Measurements from ENCODE around the gene GAS6.
"Not testable (repeated sequence)": the region's sequence is repeated elsewhere in the genome, so short reads cannot be mapped to it uniquely, and the experiment has no call there.

Gene GAS6

GRCh38 chr13:113863524-113864272, at the start of gene GAS6:
TSS of gene GAS6 (minus strand) at chr13:113864076. CDS start at chr13:113863920, 156 bp downstream.
- no peaks in the 10 kb centered on the region for H3K9me3 Mint-ChIP-seq
- H3K4me1 Mint-ChIP-seq (ENCODE audit: low read depth): peaks cover 57% of the 10 kb centered on the region
- peak within 1 kb of the TSS; percentile 93 for H3K27ac Mint-ChIP-seq
- peaks cover 29% of the 10 kb centered on the region for H3K27me3 Mint-ChIP-seq
- peak within 1 kb of the TSS; percentile 92 for H3K4me3 Mint-ChIP-seq
- intact Hi-C loops (cut with micrococcal nuclease): loop anchor here (10.0 kb wide), 1 partner anchor 71 kb away; no protein-coding TSS in a partner anchor
- peaks cover 50% of the 10 kb centered on the region for H3K36me3 Mint-ChIP-seq (ENCODE audit: low read depth)

GRCh38 chr13:113913408-113913807, 49.5 kb upstream of the GAS6 start:
- H3K4me3 Mint-ChIP-seq; H3K27ac Mint-ChIP-seq; H3K36me3 Mint-ChIP-seq (ENCODE audit: low read depth); H3K4me1 Mint-ChIP-seq (ENCODE audit: low read depth); intact Hi-C loops (cut with micrococcal nuclease): not testable (repeated sequence)
- peaks cover 48% of the 10 kb centered on the region for H3K27me3 Mint-ChIP-seq
- H3K9me3 Mint-ChIP-seq: peaks cover 50% of the 10 kb centered on the region

- Mint-ChIP-seq H3K27ac (no peak overlapping the region), H3K4me3 (no peak overlapping the region), H3K4me1 (ENCODE audit: low read depth) (peaks cover 10% of the 10 kb centered on the region), H3K9me3 (peaks cover 50% of the 10 kb centered on the region), H3K27me3 (peaks cover 56% of the 10 kb centered on the region), H3K36me3 (ENCODE audit: low read depth) (no peaks in the 10 kb centered on the region)
- intact Hi-C loops (cut with micrococcal nuclease): no loop called here
Measured at GRCh38 chr13:113912596-113912995, 48.7 kb upstream of the GAS6 start.

- H3K4me3 Mint-ChIP-seq: no peak overlapping the region
- H3K27me3 Mint-ChIP-seq: peaks cover 63% of the 10 kb centered on the region
- peaks cover 21% of the 10 kb centered on the region for H3K9me3 Mint-ChIP-seq
- no peak overlapping the region for H3K27ac Mint-ChIP-seq
- H3K36me3 Mint-ChIP-seq (ENCODE audit: low read depth): no peaks in the 10 kb centered on the region
- intact Hi-C loops (cut with micrococcal nuclease): no loop called here
- H3K4me1 Mint-ChIP-seq (ENCODE audit: low read depth): peaks cover 16% of the 10 kb centered on the region
Measured at GRCh38 chr13:113907635-113908617, 44.0 kb upstream of the GAS6 start.

- Mint-ChIP-seq H3K9me3 (peaks cover 7% of the 10 kb centered on the region), H3K27me3 (peaks cover 53% of the 10 kb centered on the region), H3K36me3 (ENCODE audit: low read depth) (no peaks in the 10 kb centered on the region), H3K27ac (no peak overlapping the region), H3K4me3 (no peak overlapping the region), H3K4me1 (ENCODE audit: low read depth) (peaks cover 16% of the 10 kb centered on the region)
- intact Hi-C loops (cut with micrococcal nuclease): no loop called here
Measured at GRCh38 chr13:113906571-113906970, 42.7 kb upstream of the GAS6 start.

- peaks cover under 1% of the 10 kb centered on the region for H3K9me3 Mint-ChIP-seq
Measured at GRCh38 chr13:113905942-113906341, 42.1 kb upstream of the GAS6 start.

GRCh38 chr13:113905018-113905417, 41.1 kb upstream of the GAS6 start:
- Mint-ChIP-seq H3K36me3 (ENCODE audit: low read depth) (no peaks in the 10 kb centered on the region), H3K27ac (no peak overlapping the region), H3K9me3 (no peaks in the 10 kb centered on the region), H3K4me1 (ENCODE audit: low read depth) (peaks cover 16% of the 10 kb centered on the region), H3K4me3 (no peak overlapping the region), H3K27me3 (peaks cover 49% of the 10 kb centered on the region)
- intact Hi-C loops (cut with micrococcal nuclease): no loop called here

More at GRCh38 chr13:113905942-113906341, 42.1 kb upstream of the GAS6 start:
- H3K36me3 Mint-ChIP-seq (ENCODE audit: low read depth): no peaks in the 10 kb centered on the region
- intact Hi-C loops (cut with micrococcal nuclease): no loop called here
- H3K4me1 Mint-ChIP-seq (ENCODE audit: low read depth): peaks cover 16% of the 10 kb centered on the region
- no peak overlapping the region for H3K27ac Mint-ChIP-seq
- no peak overlapping the region for H3K4me3 Mint-ChIP-seq
- peaks cover 50% of the 10 kb centered on the region for H3K27me3 Mint-ChIP-seq

- peaks cover 45% of the 10 kb centered on the region for H3K27me3 Mint-ChIP-seq
- H3K4me1 Mint-ChIP-seq (ENCODE audit: low read depth): peaks cover 16% of the 10 kb centered on the region
- H3K9me3 Mint-ChIP-seq: no peaks in the 10 kb centered on the region
- intact Hi-C loops (cut with micrococcal nuclease): no loop called here
- H3K4me3 Mint-ChIP-seq: no peak overlapping the region
- H3K27ac Mint-ChIP-seq: no peak overlapping the region
- H3K36me3 Mint-ChIP-seq (ENCODE audit: low read depth): no peaks in the 10 kb centered on the region
Measured at GRCh38 chr13:113904411-113904810, 40.5 kb upstream of the GAS6 start.

GRCh38 chr13:113903912-113904311, 40.0 kb upstream of the GAS6 start:
- no peaks in the 10 kb centered on the region for H3K9me3 Mint-ChIP-seq

GRCh38 chr13:113902986-113903775, 39.3 kb upstream of the GAS6 start:
- H3K9me3 Mint-ChIP-seq: no peaks in the 10 kb centered on the region
- H3K36me3 Mint-ChIP-seq (ENCODE audit: low read depth): no peaks in the 10 kb centered on the region
- peaks cover 12% of the 10 kb centered on the region for H3K4me1 Mint-ChIP-seq (ENCODE audit: low read depth)
- intact Hi-C loops (cut with micrococcal nuclease): no loop called here
- no peak overlapping the region for H3K27ac Mint-ChIP-seq
- peaks cover 39% of the 10 kb centered on the region for H3K27me3 Mint-ChIP-seq
- no peak overlapping the region for H3K4me3 Mint-ChIP-seq

More at GRCh38 chr13:113903912-113904311, 40.0 kb upstream of the GAS6 start:
- no peak overlapping the region for H3K27ac Mint-ChIP-seq
- intact Hi-C loops (cut with micrococcal nuclease): no loop called here
- H3K4me3 Mint-ChIP-seq: no peak overlapping the region
- no peaks in the 10 kb centered on the region for H3K36me3 Mint-ChIP-seq (ENCODE audit: low read depth)
- H3K4me1 Mint-ChIP-seq (ENCODE audit: low read depth): peaks cover 16% of the 10 kb centered on the region
- H3K27me3 Mint-ChIP-seq: peaks cover 41% of the 10 kb centered on the region

- Mint-ChIP-seq H3K9me3 (no peaks in the 10 kb centered on the region), H3K4me3 (no peak overlapping the region), H3K27me3 (peaks cover 35% of the 10 kb centered on the region), H3K4me1 (ENCODE audit: low read depth) (peaks cover 5% of the 10 kb centered on the region), H3K27ac (no peak overlapping the region), H3K36me3 (ENCODE audit: low read depth) (no peaks in the 10 kb centered on the region)
- intact Hi-C loops (cut with micrococcal nuclease): no loop called here
Measured at GRCh38 chr13:113902481-113902880, 38.6 kb upstream of the GAS6 start.

- no peaks in the 10 kb centered on the region for H3K9me3 Mint-ChIP-seq
- H3K36me3 Mint-ChIP-seq (ENCODE audit: low read depth): no peaks in the 10 kb centered on the region
- H3K27me3 Mint-ChIP-seq: peaks cover 37% of the 10 kb centered on the region
- H3K27ac Mint-ChIP-seq: no peak overlapping the region
- peaks cover 5% of the 10 kb centered on the region for H3K4me1 Mint-ChIP-seq (ENCODE audit: low read depth)
- H3K4me3 Mint-ChIP-seq: no peak overlapping the region
- intact Hi-C loops (cut with micrococcal nuclease): no loop called here
Measured at GRCh38 chr13:113901642-113902041, 37.8 kb upstream of the GAS6 start.

- intact Hi-C loops (cut with micrococcal nuclease): no loop called here
- H3K4me1 Mint-ChIP-seq (ENCODE audit: low read depth): peaks cover 5% of the 10 kb centered on the region
- H3K4me3 Mint-ChIP-seq: no peak overlapping the region
- H3K9me3 Mint-ChIP-seq: no peaks in the 10 kb centered on the region
- no peaks in the 10 kb centered on the region for H3K36me3 Mint-ChIP-seq (ENCODE audit: low read depth)
- H3K27ac Mint-ChIP-seq: no peak overlapping the region
- peaks cover 38% of the 10 kb centered on the region for H3K27me3 Mint-ChIP-seq
Measured at GRCh38 chr13:113901231-113901630, 37.4 kb upstream of the GAS6 start.
